Measurements from ENCODE around the gene CCDC73. TPM values are rescaled to one million over a fixed set of nuclear protein-coding genes. Genes with fewer than 3 reads are reported as not detected.

The CCDC73 gene
- polyA plus RNA-seq, 1 of the 3 experiments (the other 2 are of a cell fraction), result not detected

- Histone ChIP-seq H3K9me3 (no peaks in the 10 kb centered on the region), H3K4me2 (no peak overlapping the region), H2AFZ (ENCODE audit: low read depth) (no peak overlapping the region), H3K27me3 (ENCODE audit: insufficient read depth) (no peaks in the 10 kb centered on the region), H3K36me3 (replicated peaks in 1 of 2; ENCODE audit: control insufficient read depth in 1 of 2, insufficient read depth in 2 of 2, low read length in 1 of 2) (peaks cover 93 to 94% of the 10 kb centered on the region in 2 experiments), H3K79me2 (ENCODE audit: insufficient read depth) (peaks cover 53% of the 10 kb centered on the region; the same call in 1 of the 2 replicates), H3K9me2 (no peaks in the 10 kb centered on the region), H4K20me1 (ENCODE audit: insufficient read depth) (peaks cover 3% of the 10 kb centered on the region; the same call in 1 of the 2 replicates), H3K4me3 (ENCODE audit: low read depth in 2 of 2, low read length in 1 of 2) (no peak overlapping the region), H3F3A (replicated peaks; ENCODE audit: insufficient read depth) (peaks cover 24% of the 10 kb centered on the region), H3K27ac (ENCODE audit: low read depth in 2 of 2, low read length in 1 of 2) (no peak overlapping the region), H3K9ac (no peak overlapping the region), H3K4me1 (ENCODE audit: control insufficient read depth in 1 of 2, insufficient read depth in 2 of 2, low read depth in 1 of 2, low read length in 1 of 2) (peaks cover 0 to 9% of the 10 kb centered on the region in 2 experiments; a peak in 2 of 4 replicates)
- ChIA-PET CTCF (interaction anchor here (0.6 kb wide), 1 partner anchor 26 kb away, joined by 3 read pairs; no protein-coding TSS in a partner anchor), POLR2A (no interaction called here)
- no peak for TF ChIP-seq GABPA (IDR thresholded peaks at IDR 0.05; ENCODE audit: low read depth)
- no peak for TF ChIP-seq RXRA (IDR thresholded peaks at IDR 0.05; ENCODE audit: borderline replicate concordance, low read depth)
- TF ChIP-seq POLR2AphosphoS5 (IDR thresholded peaks at IDR 0.05; ENCODE audit: low read depth, low read length), result no peak
- TF ChIP-seq TCF12 (IDR thresholded peaks at IDR 0.05), result no peak
- TF ChIP-seq EP300 (IDR thresholded peaks at IDR 0.05; ENCODE audit: borderline replicate concordance in 1 of 2, low read depth in 1 of 2, low read length in 1 of 2), result no peak
- no peak for TF ChIP-seq RCOR1 (IDR thresholded peaks at IDR 0.05; ENCODE audit: low read length)
- no peak for TF ChIP-seq REST (IDR thresholded peaks at IDR 0.05; ENCODE audit: low read depth, low read length)
- TF ChIP-seq ELF1 (IDR thresholded peaks at IDR 0.05), result no peak
- TF ChIP-seq MAX (IDR thresholded peaks at IDR 0.05; ENCODE audit: low read depth), result no peak
- TF ChIP-seq MXI1 (IDR thresholded peaks at IDR 0.05; ENCODE audit: low read depth, low read length), result no peak
- no peak for TF ChIP-seq USF1 (IDR thresholded peaks at IDR 0.05; ENCODE audit: borderline replicate concordance, low read depth)
- TF ChIP-seq TEAD4 (IDR thresholded peaks at IDR 0.05; ENCODE audit: borderline replicate concordance, insufficient read depth), result no peak
- TF ChIP-seq EZH2phosphoT487 (IDR thresholded peaks at IDR 0.05; ENCODE audit: borderline replicate concordance, low read depth), result no peak
- TF ChIP-seq JUND (IDR thresholded peaks at IDR 0.05), result no peak
- TF ChIP-seq MEF2A (IDR thresholded peaks at IDR 0.05; ENCODE audit: borderline replicate concordance, low read depth), result no peak
- TF ChIP-seq RAD21 (IDR thresholded peaks at IDR 0.05; ENCODE audit: low read length), result no peak
- TF ChIP-seq SIN3A (IDR thresholded peaks at IDR 0.05; ENCODE audit: borderline replicate concordance, low read depth, low read length), result no peak
- DNase-seq, result no peak
These were observed 200.2 kb downstream of the CCDC73 start for GRCh38 chr11:32594272-32594671.

Measured in SK-N-SH (cell line).